MM.1S (cell line): ENCODE results near the gene ZMIZ1.

Experiments
- DNase-seq: peaks from one replicate; pipeline ENCODE4 v3.0.0-alpha.2; 2015
- H2AFZ ChIP-seq: fragments of 300-600 bp; sonication (generic); 2 replicates; pipeline ENCODE4 v1.6.0; 2016; ENCODE audit warnings: antibody characterized with exemption, low read length
- H3F3A ChIP-seq: fragments of 300-600 bp; sonication (generic); 2 replicates; pipeline ENCODE4 v1.6.1; 2016; ENCODE audit warnings: mild to moderate bottlenecking, antibody characterized with exemption, low read length, moderate library complexity, mixed read lengths; ENCODE audit not compliant: insufficient read depth
- H3K27ac ChIP-seq: fragments of 300-600 bp; sonication (generic); 2 replicates; pipeline ENCODE4 v1.5.1; 2016; ENCODE audit warnings: mild to moderate bottlenecking, low read length
- H3K27me3 ChIP-seq: fragments of 300-600 bp; sonication (generic); replicated peaks from 2 replicates; pipeline ENCODE4 v1.6.0; 2016; ENCODE audit warnings: low read length; ENCODE audit not compliant: insufficient read depth
- H3K36me3 ChIP-seq: fragments of 300-600 bp; sonication (generic); replicated peaks from 2 replicates; pipeline ENCODE4 v1.6.1; 2016; ENCODE audit warnings: mild to moderate bottlenecking, low read length, mixed read lengths; ENCODE audit not compliant: insufficient read depth
- H3K4me1 ChIP-seq: fragments of 300-600 bp; sonication (generic); 2 replicates; pipeline ENCODE4 v1.6.1; 2016; ENCODE audit warnings: low read length, mixed read lengths
- H3K4me2 ChIP-seq: fragments of 300-600 bp; sonication (generic); 2 replicates; pipeline ENCODE4 v1.6.0; 2016; ENCODE audit warnings: low read depth, low read length
- H3K4me3 ChIP-seq: fragments of 300-600 bp; sonication (generic); 2 replicates; pipeline ENCODE4 v1.5.1; 2016; ENCODE audit warnings: low read length, mixed read lengths
- H3K79me2 ChIP-seq: fragments of 300-600 bp; sonication (generic); 2 replicates; pipeline ENCODE4 v1.6.1; 2016; ENCODE audit warnings: mixed run types, low read length, mixed read lengths
- H3K9ac ChIP-seq: fragments of 300-600 bp; sonication (generic); 2 replicates; pipeline ENCODE4 v1.6.1; 2016; ENCODE audit warnings: low read length, mixed read lengths
- H3K9me2 ChIP-seq: fragments of 300-600 bp; sonication (generic); replicated peaks from 2 replicates; pipeline ENCODE4 v1.6.1; 2016; ENCODE audit warnings: mild to moderate bottlenecking, low read length, mixed read lengths; ENCODE audit not compliant: insufficient read depth
- H3K9me3 ChIP-seq: fragments of 300-600 bp; sonication (generic); replicated peaks from 2 replicates; pipeline ENCODE4 v1.6.1; 2016; ENCODE audit warnings: mild to moderate bottlenecking, low read length, mixed read lengths; ENCODE audit not compliant: insufficient read depth
- H4K20me1 ChIP-seq: fragments of 300-600 bp; sonication (generic); 2 replicates; pipeline ENCODE4 v1.6.1; 2016; ENCODE audit warnings: mild to moderate bottlenecking, low read length, moderate library complexity, mixed read lengths; ENCODE audit not compliant: insufficient read depth
- CTCF ChIP-seq: fragments of 300-600 bp; sonication (generic); IDR thresholded peaks from 2 replicates; pipeline ENCODE4 v1.5.1; 2016; ENCODE audit warnings: antibody characterized with exemption, low read length, mixed read lengths
- EZH2 ChIP-seq: fragments of 300-600 bp; sonication (generic); optimal IDR thresholded peaks from 2 replicates; pipeline ENCODE3; 2017; ENCODE audit warnings: low read depth, mild to moderate bottlenecking, antibody characterized with exemption, low read length, mixed read lengths
- EZH2phosphoT487 ChIP-seq: fragments of 300-600 bp; sonication (generic); IDR thresholded peaks from 2 replicates; pipeline ENCODE4 v1.6.1; 2018; ENCODE audit warnings: antibody characterized with exemption, low read length

ZMIZ1 gene

GRCh38 chr10:79191951-79192676, 123.3 kb downstream of the ZMIZ1 start:
- Histone ChIP-seq H3K27me3 (no peaks in the 10 kb centered on the region), H2AFZ (no peak overlapping the region), H3K4me3 (no peak overlapping the region), H3F3A (no peaks in the 10 kb centered on the region), H3K9me3 (no peaks in the 10 kb centered on the region), H3K9ac (no peak overlapping the region), H3K9me2 (no peaks in the 10 kb centered on the region), H3K36me3 (no peaks in the 10 kb centered on the region), H3K4me1 (no peaks in the 10 kb centered on the region), H3K79me2 (no peaks in the 10 kb centered on the region), H4K20me1 (no peaks in the 10 kb centered on the region), H3K27ac (no peak overlapping the region), H3K4me2 (no peak overlapping the region)
- no peak for DNase-seq
- TF ChIP-seq EZH2 = no peak
- no peak for TF ChIP-seq EZH2phosphoT487
- no peak for TF ChIP-seq CTCF

DNA sequence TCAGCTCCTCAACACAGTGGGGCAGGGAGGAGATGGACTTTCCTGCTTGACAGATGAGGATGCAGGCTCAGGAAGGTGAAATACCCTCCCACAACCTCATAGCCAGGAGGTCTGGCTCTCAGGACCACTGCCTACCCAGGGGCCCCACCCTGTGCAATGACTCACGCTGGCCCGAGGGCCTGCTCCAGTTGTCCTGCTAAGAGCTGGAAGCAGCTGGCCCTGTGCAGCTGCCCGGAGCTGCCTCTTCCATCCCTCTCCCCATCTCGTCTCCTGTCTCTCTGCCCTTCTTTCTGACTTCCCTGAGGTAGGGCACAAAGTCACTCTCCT, 123.9 kb downstream of the ZMIZ1 start:
- Histone ChIP-seq H3K4me2 (no peak overlapping the region), H3F3A (no peaks in the 10 kb centered on the region), H3K79me2 (no peaks in the 10 kb centered on the region), H3K9me2 (no peaks in the 10 kb centered on the region), H3K27me3 (no peaks in the 10 kb centered on the region), H4K20me1 (no peaks in the 10 kb centered on the region), H2AFZ (no peak overlapping the region), H3K4me1 (no peaks in the 10 kb centered on the region), H3K27ac (no peak overlapping the region), H3K4me3 (no peak overlapping the region), H3K36me3 (no peaks in the 10 kb centered on the region), H3K9me3 (no peaks in the 10 kb centered on the region), H3K9ac (no peak overlapping the region)
- DNase-seq = no peak
- TF ChIP-seq EZH2phosphoT487 = no peak
- no peak for TF ChIP-seq CTCF
- TF ChIP-seq EZH2 = no peak

GRCh38 chr10:79193694-79194382, 125.1 kb downstream of the ZMIZ1 start:
- Histone ChIP-seq H3F3A (no peaks in the 10 kb centered on the region), H2AFZ (no peak overlapping the region), H4K20me1 (no peaks in the 10 kb centered on the region), H3K27me3 (no peaks in the 10 kb centered on the region), H3K36me3 (no peaks in the 10 kb centered on the region), H3K9me3 (no peaks in the 10 kb centered on the region), H3K27ac (no peak overlapping the region), H3K9me2 (no peaks in the 10 kb centered on the region), H3K79me2 (no peaks in the 10 kb centered on the region), H3K4me3 (no peak overlapping the region), H3K9ac (no peak overlapping the region), H3K4me1 (no peaks in the 10 kb centered on the region), H3K4me2 (no peak overlapping the region)
- TF ChIP-seq EZH2 (no peak), CTCF (no peak), EZH2phosphoT487 (no peak)
- no peak for DNase-seq
